HEK293 (cell line): ENCODE data around the gene MERTK.

ENCODE experiments used
- BCL11A ChIP-seq: fragments of 450-650 bp; formaldehyde crosslinking; IDR thresholded peaks from 2 replicates; pipeline ENCODE4 v1.5.1; 2016; ENCODE audit warnings: low read depth, missing biosample characterization, missing genetic modification characterization
- ELK4 ChIP-seq: IDR thresholded peaks from 2 replicates; pipeline ENCODE4 v1.6.1; 2011; ENCODE audit warnings: mild to moderate bottlenecking, low read depth, low read length, borderline replicate concordance
- HIC1 ChIP-seq: fragments of 450-650 bp; formaldehyde crosslinking; IDR thresholded peaks from 2 replicates; pipeline ENCODE4 v1.5.1; 2016; ENCODE audit warnings: missing biosample characterization, missing genetic modification characterization
- HOXC10 ChIP-seq: sonication (generic); formaldehyde crosslinking; IDR thresholded peaks from 2 replicates; pipeline ENCODE4 v1.8.1; 2023; ENCODE audit warnings: mild to moderate bottlenecking, missing genetic modification reagents
- HOXD13 ChIP-seq: sonication (generic); formaldehyde crosslinking; IDR thresholded peaks from 2 replicates; pipeline ENCODE4 v1.8.0; 2022; ENCODE audit warnings: missing genetic modification reagents, borderline replicate concordance
- IKZF3 ChIP-seq: fragments of 450-650 bp; IDR thresholded peaks from 2 replicates; pipeline ENCODE4 v1.5.0; 2018; ENCODE audit warnings: missing biosample characterization, mild to moderate bottlenecking, missing genetic modification characterization, moderate library complexity
- KLF16 ChIP-seq: fragments of 450-650 bp; formaldehyde crosslinking; IDR thresholded peaks from 2 replicates; pipeline ENCODE4 v1.5.1; 2017; ENCODE audit warnings: missing biosample characterization, missing genetic modification characterization
- OVOL3 ChIP-seq: fragments of 450-650 bp; formaldehyde crosslinking; IDR thresholded peaks from 2 replicates; pipeline ENCODE4 v1.5.1; 2016; ENCODE audit warnings: missing biosample characterization, missing genetic modification characterization
- REPIN1 ChIP-seq: fragments of 450-650 bp; formaldehyde crosslinking; IDR thresholded peaks from 2 replicates; pipeline ENCODE4 v1.5.1; 2017; ENCODE audit warnings: missing biosample characterization, missing genetic modification characterization, low read depth
- SCRT1 ChIP-seq: fragments of 450-650 bp; formaldehyde crosslinking; IDR thresholded peaks from 2 replicates; pipeline ENCODE4 v1.5.1; 2016; ENCODE audit warnings: missing biosample characterization, missing genetic modification characterization, borderline replicate concordance
- ZBTB17 ChIP-seq: fragments of 450-650 bp; formaldehyde crosslinking; IDR thresholded peaks from 2 replicates; pipeline ENCODE4 v1.5.1; 2016; ENCODE audit warnings: missing biosample characterization, missing genetic modification characterization
- ZEB2 ChIP-seq: fragments of 450-650 bp; formaldehyde crosslinking; IDR thresholded peaks from 2 replicates; pipeline ENCODE4 v1.5.1; 2016; ENCODE audit warnings: missing biosample characterization, missing genetic modification characterization
- ZNF157 ChIP-seq: fragments of 450-650 bp; formaldehyde crosslinking; IDR thresholded peaks from 2 replicates; pipeline ENCODE4 v1.5.1; 2016; ENCODE audit warnings: missing biosample characterization, missing genetic modification characterization
- ZNF274 ChIP-seq, 2 experiments: fragments of 200-500 bp in 1 of 2; fragments of 450-650 bp in 1 of 2; sonication (Bioruptor generic) in 1 of 2; formaldehyde crosslinking in 1 of 2; IDR thresholded peaks; 2 replicates each; pipeline versions ENCODE4 v1.5.1 to v1.6.1; 2014 to 2016; ENCODE audit warnings: borderline replicate concordance in 1 of 2, inconsistent platforms in 1 of 2, low read length in 1 of 2, missing biosample characterization in 1 of 2, missing genetic modification characterization in 1 of 2
- ZNF280C ChIP-seq: fragments of 450-650 bp; formaldehyde crosslinking; IDR thresholded peaks from 2 replicates; pipeline ENCODE4 v1.5.1; 2016; ENCODE audit warnings: missing biosample characterization, missing genetic modification characterization
- ZNF416 ChIP-seq: fragments of 450-650 bp; formaldehyde crosslinking; IDR thresholded peaks from 2 replicates; pipeline ENCODE4 v1.5.1; 2016; ENCODE audit warnings: missing biosample characterization, missing genetic modification characterization
- ZNF426 ChIP-seq: fragments of 450-650 bp; formaldehyde crosslinking; IDR thresholded peaks from 2 replicates; pipeline ENCODE4 v1.5.1; 2017; ENCODE audit warnings: missing biosample characterization, missing genetic modification characterization, mild to moderate bottlenecking, inconsistent platforms, moderate library complexity
- ZNF513 ChIP-seq: fragments of 450-650 bp; IDR thresholded peaks from 2 replicates; pipeline ENCODE4 v1.5.1; 2018; ENCODE audit warnings: missing biosample characterization, missing genetic modification characterization
- ZNF521 ChIP-seq: fragments of 450-650 bp; formaldehyde crosslinking; IDR thresholded peaks from 2 replicates; pipeline ENCODE4 v1.5.1; 2017; ENCODE audit warnings: missing biosample characterization, mild to moderate bottlenecking, missing genetic modification characterization
- ZNF544 ChIP-seq: fragments of 450-650 bp; formaldehyde crosslinking; IDR thresholded peaks from 2 replicates; pipeline ENCODE4 v1.5.0; 2017; ENCODE audit warnings: missing biosample characterization, missing genetic modification characterization
- ZNF555 ChIP-seq: fragments of 450-650 bp; formaldehyde crosslinking; conservative IDR thresholded peaks from 2 replicates; pipeline ENCODE4 v1.5.1; 2017; ENCODE audit warnings: missing biosample characterization, mild to moderate bottlenecking, missing genetic modification characterization, inconsistent platforms
- ZNF610 ChIP-seq: fragments of 450-650 bp; formaldehyde crosslinking; IDR thresholded peaks from 2 replicates; pipeline ENCODE4 v1.5.1; 2016; ENCODE audit warnings: missing biosample characterization, missing genetic modification characterization, borderline replicate concordance
- ZNF654 ChIP-seq: fragments of 450-650 bp; formaldehyde crosslinking; IDR thresholded peaks from 2 replicates; pipeline ENCODE4 v1.5.1; 2016; ENCODE audit warnings: low read depth, missing biosample characterization, missing genetic modification characterization
- ZNF660 ChIP-seq: fragments of 450-650 bp; IDR thresholded peaks from 2 replicates; pipeline ENCODE4 v1.5.1; 2018; ENCODE audit warnings: missing biosample characterization, mild to moderate bottlenecking, missing genetic modification characterization
- TF ChIP-seq, protein P1 (sequence below): fragments of 450-650 bp; formaldehyde crosslinking; IDR thresholded peaks from 2 replicates; pipeline ENCODE4 v1.5.1; 2017; ENCODE audit warnings: missing biosample characterization, mild to moderate bottlenecking, missing genetic modification characterization, moderate library complexity
- TF ChIP-seq, protein P2 (sequence below): fragments of 450-650 bp; formaldehyde crosslinking; IDR thresholded peaks from 2 replicates; pipeline ENCODE4 v1.5.1; 2016; ENCODE audit warnings: missing biosample characterization, missing genetic modification characterization, borderline replicate concordance

Gene MERTK

DNA sequence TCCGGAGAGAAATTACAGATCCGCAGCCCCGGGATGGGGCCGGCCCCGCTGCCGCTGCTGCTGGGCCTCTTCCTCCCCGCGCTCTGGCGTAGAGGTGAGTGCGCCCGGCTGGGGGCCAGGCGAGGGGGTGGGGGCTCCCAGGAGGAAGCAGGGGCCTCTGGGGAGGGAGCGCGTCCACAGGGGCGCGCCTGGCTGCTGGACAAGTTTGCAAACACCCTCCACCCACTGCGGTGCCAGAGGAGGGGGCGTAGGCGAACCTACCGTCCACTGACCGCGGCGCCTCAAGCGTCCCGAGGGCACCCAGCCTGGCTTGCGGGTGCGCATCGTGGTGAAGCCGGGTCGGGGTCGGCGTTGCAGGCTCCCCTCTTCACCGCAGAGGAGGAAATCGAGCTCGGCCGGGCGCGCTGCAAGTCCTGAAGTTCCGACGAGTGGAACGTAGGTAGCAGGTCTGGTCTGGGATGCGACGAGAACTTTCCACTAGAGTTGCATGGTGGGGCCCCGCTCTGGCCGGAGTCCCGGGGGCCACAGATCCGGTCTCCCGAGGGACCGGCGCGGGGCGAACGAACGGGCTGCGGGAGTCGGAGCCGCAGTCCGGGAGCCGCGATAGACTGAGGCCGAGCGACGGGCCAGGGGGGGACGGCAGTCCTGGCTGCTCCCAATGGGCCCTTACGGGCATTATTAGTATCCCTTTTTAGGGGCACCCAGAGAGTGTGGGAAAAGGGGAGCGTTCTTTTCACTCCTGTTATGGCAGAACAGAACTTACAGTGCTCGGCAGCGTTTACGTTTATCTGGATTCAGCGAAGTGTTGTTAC, 502 bp downstream of the MERTK start (continued):
- TF ChIP-seq ELK4, result no peak
- TF ChIP-seq KLF16 (tag by site-specific recombination), result no peak
- no peak for TF ChIP-seq ZNF610
- TF ChIP-seq ZNF555 (tag by site-specific recombination), result no peak
- TF ChIP-seq ZEB2 (tag by site-specific recombination), result 0 out of 2 replicates have a peak, but pooled peaks have one; percentile 27
- TF ChIP-seq ZNF157 (tag by site-specific recombination), result no peak
- no peak; the same call in 1 of the 2 replicates for TF ChIP-seq IKZF3 (tag by site-specific recombination)
- TF ChIP-seq REPIN1 (tag by site-specific recombination), result no peak
- no peak for TF ChIP-seq ZNF544 (tag by site-specific recombination)
- TF ChIP-seq ZNF426 (tag by site-specific recombination), result no peak
- TF ChIP-seq ZNF274 (IDR thresholded peaks at IDR 0.05; ENCODE audit: low read length), result no peak
- no peak for TF ChIP-seq ZNF274 (tag by site-specific recombination; IDR thresholded peaks at IDR 0.05; ENCODE audit: borderline replicate concordance)
- no peak for TF ChIP-seq ZNF654
- no peak for TF ChIP-seq ZNF660
- no peak for TF ChIP-seq OVOL3 (tag by site-specific recombination)
- no peak for TF ChIP-seq SCRT1 (tag by site-specific recombination)
- TF ChIP-seq ZBTB17 (tag by site-specific recombination), result peak; percentile 39
- TF ChIP-seq, protein P1, sequence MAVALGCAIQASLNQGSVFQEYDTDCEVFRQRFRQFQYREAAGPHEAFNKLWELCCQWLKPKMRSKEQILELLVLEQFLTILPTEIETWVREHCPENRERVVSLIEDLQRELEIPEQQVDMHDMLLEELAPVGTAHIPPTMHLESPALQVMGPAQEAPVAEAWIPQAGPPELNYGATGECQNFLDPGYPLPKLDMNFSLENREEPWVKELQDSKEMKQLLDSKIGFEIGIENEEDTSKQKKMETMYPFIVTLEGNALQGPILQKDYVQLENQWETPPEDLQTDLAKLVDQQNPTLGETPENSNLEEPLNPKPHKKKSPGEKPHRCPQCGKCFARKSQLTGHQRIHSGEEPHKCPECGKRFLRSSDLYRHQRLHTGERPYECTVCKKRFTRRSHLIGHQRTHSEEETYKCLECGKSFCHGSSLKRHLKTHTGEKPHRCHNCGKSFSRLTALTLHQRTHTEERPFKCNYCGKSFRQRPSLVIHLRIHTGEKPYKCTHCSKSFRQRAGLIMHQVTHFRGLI (tag by site-specific recombination), result no peak
- TF ChIP-seq, protein P2, sequence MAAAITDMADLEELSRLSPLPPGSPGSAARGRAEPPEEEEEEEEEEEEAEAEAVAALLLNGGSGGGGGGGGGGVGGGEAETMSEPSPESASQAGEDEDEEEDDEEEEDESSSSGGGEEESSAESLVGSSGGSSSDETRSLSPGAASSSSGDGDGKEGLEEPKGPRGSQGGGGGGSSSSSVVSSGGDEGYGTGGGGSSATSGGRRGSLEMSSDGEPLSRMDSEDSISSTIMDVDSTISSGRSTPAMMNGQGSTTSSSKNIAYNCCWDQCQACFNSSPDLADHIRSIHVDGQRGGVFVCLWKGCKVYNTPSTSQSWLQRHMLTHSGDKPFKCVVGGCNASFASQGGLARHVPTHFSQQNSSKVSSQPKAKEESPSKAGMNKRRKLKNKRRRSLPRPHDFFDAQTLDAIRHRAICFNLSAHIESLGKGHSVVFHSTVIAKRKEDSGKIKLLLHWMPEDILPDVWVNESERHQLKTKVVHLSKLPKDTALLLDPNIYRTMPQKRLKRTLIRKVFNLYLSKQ (tag by site-specific recombination), result no peak
- TF ChIP-seq ZNF513 (tag by site-specific recombination), result no peak
- no peak for TF ChIP-seq ZNF280C (tag by site-specific recombination)
- no peak for TF ChIP-seq HOXD13 (CRISPR knock-in tag)
- no peak for TF ChIP-seq ZNF521 (tag by site-specific recombination)
- no peak for TF ChIP-seq HIC1 (tag by site-specific recombination)
- TF ChIP-seq HOXC10 (CRISPR knock-in tag), result no peak
- TF ChIP-seq BCL11A (tag by site-specific recombination), result peak; percentile 49; the same call in 1 of the 2 replicates
- no peak for TF ChIP-seq ZNF416
